GM19193 (cell line): ENCODE results near the gene DLST.

Source experiments
- POLR2A ChIP-seq: IDR thresholded peaks from 4 replicates; pipeline ENCODE4 v1.6.1; 2011; ENCODE audit not compliant: insufficient read depth, insufficient read length; ENCODE audit errors: extremely low read depth

DLST gene

DNA sequence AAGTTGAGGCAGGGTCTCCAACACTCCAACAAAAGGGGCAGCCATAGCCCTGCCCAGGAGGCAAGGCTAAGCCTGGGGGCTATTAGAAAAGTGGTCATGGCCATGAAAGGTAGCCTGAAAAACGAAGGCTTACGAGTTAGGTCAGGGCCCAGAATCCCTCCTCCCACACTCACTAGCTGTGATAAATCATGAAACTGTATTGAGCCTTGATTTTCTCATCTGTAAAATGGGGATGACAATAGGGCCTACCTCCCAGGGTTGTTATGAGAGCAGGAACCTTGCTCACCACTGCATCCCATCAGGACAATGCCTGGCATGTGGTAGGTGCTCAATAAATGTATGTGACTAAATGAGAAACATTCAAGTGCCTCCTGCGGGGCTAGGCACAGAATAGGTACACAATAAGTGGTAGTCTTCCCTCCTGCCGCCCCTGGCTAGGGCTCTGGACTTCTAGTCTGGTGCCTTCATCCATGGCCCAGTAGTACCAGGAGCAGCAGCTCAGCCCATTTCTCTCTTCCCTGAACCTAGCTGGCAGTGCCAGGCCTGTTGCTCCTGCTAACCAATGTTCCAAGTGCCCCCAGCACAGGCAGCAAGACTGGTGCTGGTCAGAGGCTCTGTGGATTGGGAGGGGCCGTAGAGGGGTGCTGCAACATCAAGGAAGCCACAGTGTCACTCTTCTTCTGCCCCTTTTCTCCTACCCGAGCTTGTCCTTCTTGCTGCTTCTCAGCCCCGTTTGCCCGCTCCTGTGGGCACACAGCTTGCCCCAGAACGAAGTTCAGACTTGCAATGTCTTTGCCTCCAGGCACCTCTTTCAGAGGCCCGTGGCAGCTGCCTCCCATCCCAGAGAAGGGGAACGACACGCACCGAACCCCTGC lies 65.9 kb downstream of the DLST start:
- no peak for TF ChIP-seq POLR2A

GRCh38 chr14:74948228-74949175 lies 66.8 kb downstream of the DLST start:
- TF ChIP-seq POLR2A = no peak

GRCh38 chr14:74949191-74949601 lies 67.5 kb downstream of the DLST start:
- TF ChIP-seq POLR2A = no peak

GRCh38 chr14:74949859-74950573 lies 68.3 kb downstream of the DLST start:
- no peak for TF ChIP-seq POLR2A

DNA sequence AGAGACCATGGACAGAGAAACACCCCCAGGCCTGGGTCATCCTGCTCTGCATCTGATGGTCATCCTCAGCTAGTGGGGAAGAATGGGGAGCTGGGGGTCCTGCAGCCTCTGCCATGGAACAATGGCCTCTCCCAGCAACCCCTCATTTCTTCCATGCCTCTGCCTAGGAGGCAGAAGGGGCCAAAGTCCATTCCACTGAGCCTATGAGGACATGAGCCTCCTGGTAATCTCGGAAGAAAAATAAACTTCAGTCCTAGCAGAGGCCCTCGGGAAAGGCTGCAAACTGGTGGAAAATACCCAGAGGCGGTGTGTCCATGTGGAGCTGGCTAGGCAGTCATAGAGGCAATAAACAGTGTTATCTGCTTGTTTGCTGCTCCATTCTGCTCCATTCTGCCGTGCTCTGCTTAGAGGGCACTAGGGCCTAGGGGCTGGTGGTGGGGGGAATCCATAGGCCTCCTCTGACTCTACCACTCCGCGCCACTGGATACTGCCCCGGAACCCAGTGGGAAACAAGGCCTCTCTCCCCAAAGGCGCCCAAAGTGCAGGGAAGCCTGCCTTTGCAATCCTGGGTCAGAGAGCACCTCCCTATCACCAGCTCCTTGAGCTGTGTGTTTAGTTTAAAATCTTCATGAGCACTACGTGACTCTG lies 69.2 kb downstream of the DLST start:
- no peak for TF ChIP-seq POLR2A

DNA sequence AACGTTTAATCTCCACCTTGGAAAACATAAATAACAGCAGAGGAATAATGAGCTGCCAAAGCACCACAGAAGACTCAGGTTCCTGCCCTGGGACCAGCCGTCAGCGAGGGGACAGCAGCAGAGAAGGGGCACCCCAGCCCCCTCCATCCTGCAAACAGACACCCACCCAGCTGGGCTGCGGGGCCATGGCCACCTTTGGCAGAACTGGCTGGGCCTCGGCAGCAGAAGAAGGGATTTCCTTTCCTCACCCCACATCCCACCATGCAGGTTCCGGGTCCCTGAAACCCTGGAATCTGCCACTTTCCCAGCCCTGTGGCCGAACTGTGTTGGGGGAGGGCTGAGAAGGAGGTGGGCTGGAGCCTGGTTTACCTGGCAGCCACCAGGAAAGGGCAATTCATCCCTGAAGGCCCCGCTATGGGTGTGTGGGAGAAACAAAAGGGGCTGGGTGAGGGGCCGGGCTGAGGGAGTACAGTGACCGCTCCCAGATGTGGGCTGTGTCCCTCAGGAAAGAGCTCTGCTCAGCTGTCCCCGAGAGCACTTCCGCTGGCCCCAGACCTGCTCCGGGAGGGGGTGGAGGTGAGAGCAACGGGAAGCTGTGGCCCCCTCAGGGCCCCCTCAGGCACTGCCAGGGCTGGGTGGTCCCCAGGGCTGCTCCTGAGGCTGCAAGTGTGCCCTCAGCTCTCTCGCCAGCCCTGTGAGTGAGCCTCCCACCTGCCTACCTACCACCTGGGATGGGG lies 69.9 kb downstream of the DLST start:
- TF ChIP-seq POLR2A = no peak

DNA sequence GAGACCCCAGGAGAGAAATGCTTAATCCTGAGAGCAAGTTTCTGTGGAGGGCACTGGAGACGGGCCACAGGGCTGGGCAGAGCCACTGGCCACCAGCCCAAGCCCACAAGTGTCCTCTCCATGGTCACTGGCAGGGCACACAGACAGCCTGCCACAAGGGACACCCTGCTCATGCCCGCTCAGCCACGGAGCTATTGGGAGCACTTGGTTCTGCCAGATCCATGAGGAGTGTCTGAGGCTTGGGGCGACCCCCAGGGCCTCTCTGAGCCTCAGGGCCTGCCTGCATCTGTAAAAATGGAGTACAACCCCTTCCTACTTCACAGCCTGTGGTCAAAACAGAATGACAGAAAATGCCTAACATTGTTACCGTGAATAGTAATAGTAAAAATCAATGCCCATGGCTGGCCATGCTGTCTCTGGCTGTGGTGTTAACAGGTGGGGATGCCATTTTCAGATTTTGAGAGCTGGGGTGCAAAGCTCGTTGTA lies 70.5 kb downstream of the DLST start:
- no peak for TF ChIP-seq POLR2A

- no peak for TF ChIP-seq POLR2A
Observed at GRCh38 chr14:74952697-74953484, 71.2 kb downstream of the DLST start.
